Natural killer cell (primary cell): ENCODE results near the gene STK4. TPM values are rescaled to one million over a fixed set of nuclear protein-coding genes. Genes with fewer than 3 reads are reported as not detected.

Source experiments
- ATAC-seq, 3 donors: fragments of 150-1000 bp in 2 of 3; fragments of 200-7000 bp in 1 of 3; cut with Tn5 transposase; 1 replicate in 1 of 3; 2 replicates in 2 of 3; pipeline ENCODE4 v1.10.0; 2021; ENCODE audit warnings: mild to moderate bottlenecking in 2 of 3, moderate library complexity in 2 of 3
- DNase-seq, 2 donors: peaks; one replicate each; pipeline versions ENCODE4 v3.0.0 to v3.0.0-alpha.2; 2013 to 2021; ENCODE audit warnings: mixed read lengths in 1 of 2
- H3K27ac ChIP-seq: one replicate; pipeline ENCODE4 v1.5.1; 2013; ENCODE audit warnings: mild to moderate bottlenecking, low read length
- H3K27me3 ChIP-seq: one replicate; pipeline ENCODE4 v1.6.1; 2013; ENCODE audit warnings: low read length; ENCODE audit not compliant: control insufficient read depth, insufficient read depth
- H3K36me3 ChIP-seq: one replicate; pipeline ENCODE4 v1.6.1; 2013; ENCODE audit warnings: low read length; ENCODE audit not compliant: control insufficient read depth, insufficient read depth
- H3K4me1 ChIP-seq: one replicate; pipeline ENCODE4 v1.6.1; 2013; ENCODE audit warnings: low read length; ENCODE audit not compliant: control insufficient read depth, insufficient read depth
- H3K4me3 ChIP-seq: one replicate; pipeline ENCODE4 v1.5.1; 2013; ENCODE audit warnings: low read length
- H3K9me3 ChIP-seq: one replicate; pipeline ENCODE4 v1.6.1; 2013; ENCODE audit warnings: low read length; ENCODE audit not compliant: control insufficient read depth, insufficient read depth
- H3K27ac Mint-ChIP-seq, 2 donors: one replicate each; pipeline ENCODE4 v1.8.0; 2022; ENCODE audit warnings: mild to moderate bottlenecking in 2 of 2, mixed read lengths in 2 of 2, moderate library complexity in 1 of 2
- H3K27me3 Mint-ChIP-seq, 2 donors: one replicate each; pipeline ENCODE4 v1.8.0; 2022; ENCODE audit warnings: low read depth in 2 of 2, mixed read lengths in 2 of 2
- H3K36me3 Mint-ChIP-seq: one replicate; pipeline ENCODE4 v1.8.0; 2022; ENCODE audit warnings: mixed read lengths
- H3K4me1 Mint-ChIP-seq, 2 donors: one replicate each; pipeline ENCODE4 v1.8.0; 2022; ENCODE audit warnings: mixed read lengths in 2 of 2
- H3K4me3 Mint-ChIP-seq: one replicate; pipeline ENCODE4 v1.8.0; 2022; ENCODE audit warnings: mild to moderate bottlenecking, moderate library complexity, mixed read lengths
- H3K9me3 Mint-ChIP-seq, 2 donors: one replicate each; pipeline ENCODE4 v1.8.0; 2022; ENCODE audit warnings: mixed read lengths in 2 of 2
- CTCF ChIP-seq: fragments of 200-600 bp; IDR thresholded peaks from one replicate; pipeline ENCODE4 v1.8.0; 2022; ENCODE audit warnings: antibody characterized with exemption
- WGBS: methylation state at CpG from one replicate; pipeline ENCODE4 v1.1.7; 2013; ENCODE audit warnings: missing lambda C conversion rate; ENCODE audit not compliant: insufficient coverage; 5-methylcytosine and 5-hydroxymethylcytosine counted together
- intact Hi-C: fragments of 100-400 bp; cut with micrococcal nuclease; formaldehyde crosslinking; loops from one replicate; pipeline ENCODE4 v1.14.2; 2022
- total RNA-seq, 4 donors: library from RNA; stranded (reverse); fragments of 120-200 nt in 1 of 4; gene quantifications; one replicate each; pipeline versions ENCODE4 v1.2.3 to v1.2.4, GENCODE V29; 2013 to 2022

STK4 gene
- total RNA-seq, 3 donors from 2014 or later (not counting 1 experiment from before 2014, with no cell fraction given) = 351 to 394 (median 366) TPM

- no peak overlapping the region for H3K4me3 Mint-ChIP-seq
- 88% methylated on average over 2 of the region's 3 CpGs for WGBS
- H3K36me3 ChIP-seq = peaks cover 37% of the 10 kb centered on the region
Measured at GRCh38 chr20:45087097-45087790, 120.9 kb downstream of the STK4 start.

GRCh38 chr20:45087814-45088213 lies 121.5 kb downstream of the STK4 start:
- intact Hi-C loops = no loop called here
- H3K27me3 Mint-ChIP-seq = no peaks in the 10 kb centered on the region
- ATAC-seq (no peak), DNase-seq (no peak)
- Histone ChIP-seq H3K27ac (no peak overlapping the region), H3K9me3 (no peaks in the 10 kb centered on the region), H3K4me3 (no peak overlapping the region), H3K27me3 (no peaks in the 10 kb centered on the region), H3K4me1 (no peaks in the 10 kb centered on the region), H3K36me3 (peaks cover 31% of the 10 kb centered on the region)
- H3K4me3 Mint-ChIP-seq = no peak overlapping the region
- H3K27ac Mint-ChIP-seq = peak overlapping the region; percentile 50 to 59
- TF ChIP-seq CTCF = no peak
- no peaks in the 10 kb centered on the region for H3K9me3 Mint-ChIP-seq
- H3K4me1 Mint-ChIP-seq = peaks cover 42 to 44% of the 10 kb centered on the region in 2 donors
- peaks cover 10% of the 10 kb centered on the region for H3K36me3 Mint-ChIP-seq
- 100% methylated on average over 1 of the region's 1 CpG for WGBS

More at GRCh38 chr20:45087097-45087790, 120.9 kb downstream of the STK4 start:
- H3K27ac Mint-ChIP-seq = peak overlapping the region; percentile 50 to 59
- DNase-seq (no peak), ATAC-seq (no peak)
- H3K27me3 Mint-ChIP-seq = no peaks in the 10 kb centered on the region
- H3K36me3 Mint-ChIP-seq = peaks cover 15% of the 10 kb centered on the region
- TF ChIP-seq CTCF = no peak
- Histone ChIP-seq H3K4me1 (no peaks in the 10 kb centered on the region), H3K27me3 (no peaks in the 10 kb centered on the region), H3K27ac (no peak overlapping the region), H3K9me3 (no peaks in the 10 kb centered on the region), H3K4me3 (no peak overlapping the region)
- intact Hi-C loops = no loop called here
- peaks cover 44 to 45% of the 10 kb centered on the region in 2 donors for H3K4me1 Mint-ChIP-seq
- no peaks in the 10 kb centered on the region for H3K9me3 Mint-ChIP-seq

- no peak overlapping the region for H3K4me3 Mint-ChIP-seq
- H3K27me3 Mint-ChIP-seq = no peaks in the 10 kb centered on the region
- DNase-seq (no peak), ATAC-seq (no peak)
- no peak overlapping the region for H3K27ac ChIP-seq
- WGBS = 94% methylated on average over 7 of the region's 7 CpGs
- no peak overlapping the region for H3K4me3 ChIP-seq
- no peaks in the 10 kb centered on the region for H3K27me3 ChIP-seq
- TF ChIP-seq CTCF = no peak
- H3K9me3 Mint-ChIP-seq = no peaks in the 10 kb centered on the region
- intact Hi-C loops = no loop called here
- peaks cover 6% of the 10 kb centered on the region for H3K36me3 Mint-ChIP-seq
- no peaks in the 10 kb centered on the region for H3K4me1 ChIP-seq
- H3K4me1 Mint-ChIP-seq = peaks cover 38 to 42% of the 10 kb centered on the region in 2 donors
- H3K27ac Mint-ChIP-seq = peak overlapping the region; percentile 50 to 59
- H3K9me3 ChIP-seq = no peaks in the 10 kb centered on the region
- H3K36me3 ChIP-seq = peaks cover 28% of the 10 kb centered on the region
Measured at GRCh38 chr20:45088247-45088646, 121.9 kb downstream of the STK4 start.

- Histone ChIP-seq H3K9me3 (no peaks in the 10 kb centered on the region), H3K27me3 (no peaks in the 10 kb centered on the region), H3K27ac (no peak overlapping the region), H3K4me1 (no peaks in the 10 kb centered on the region), H3K4me3 (no peak overlapping the region), H3K36me3 (peaks cover 14% of the 10 kb centered on the region)
- no peak for ATAC-seq
- DNase-seq = no peak
- peak overlapping the region; percentile 5 to 57 for H3K27ac Mint-ChIP-seq
- no peaks in the 10 kb centered on the region for H3K9me3 Mint-ChIP-seq
- H3K36me3 Mint-ChIP-seq = no peaks in the 10 kb centered on the region
- 97% methylated on average over 3 of the region's 3 CpGs for WGBS
- no peaks in the 10 kb centered on the region for H3K27me3 Mint-ChIP-seq
- H3K4me3 Mint-ChIP-seq = no peak overlapping the region
- peaks cover 26 to 30% of the 10 kb centered on the region in 2 donors for H3K4me1 Mint-ChIP-seq
- intact Hi-C loops = no loop called here
- TF ChIP-seq CTCF = no peak
Measured at GRCh38 chr20:45090481-45090880, 124.2 kb downstream of the STK4 start.
